ENCODE measurements around the gene DSCAML1.

GRCh38 chr11:117684111-117684510 is 112.9 kb downstream of the DSCAML1 start:
- TF ChIP-seq ESRRG (CRISPR knock-in tag; IDR thresholded peaks at IDR 0.05): no peak
- no peak for TF ChIP-seq ISL1 (CRISPR knock-in tag; IDR thresholded peaks at IDR 0.05)
- TF ChIP-seq ZC3H10 (CRISPR knock-in tag; IDR thresholded peaks at IDR 0.05): no peak
- no peak for TF ChIP-seq ARNTL (CRISPR knock-in tag; IDR thresholded peaks at IDR 0.05; ENCODE audit: borderline replicate concordance, low read depth)
- no peak for TF ChIP-seq CSDC2 (CRISPR knock-in tag; IDR thresholded peaks at IDR 0.05)
- TF ChIP-seq, protein P1, sequence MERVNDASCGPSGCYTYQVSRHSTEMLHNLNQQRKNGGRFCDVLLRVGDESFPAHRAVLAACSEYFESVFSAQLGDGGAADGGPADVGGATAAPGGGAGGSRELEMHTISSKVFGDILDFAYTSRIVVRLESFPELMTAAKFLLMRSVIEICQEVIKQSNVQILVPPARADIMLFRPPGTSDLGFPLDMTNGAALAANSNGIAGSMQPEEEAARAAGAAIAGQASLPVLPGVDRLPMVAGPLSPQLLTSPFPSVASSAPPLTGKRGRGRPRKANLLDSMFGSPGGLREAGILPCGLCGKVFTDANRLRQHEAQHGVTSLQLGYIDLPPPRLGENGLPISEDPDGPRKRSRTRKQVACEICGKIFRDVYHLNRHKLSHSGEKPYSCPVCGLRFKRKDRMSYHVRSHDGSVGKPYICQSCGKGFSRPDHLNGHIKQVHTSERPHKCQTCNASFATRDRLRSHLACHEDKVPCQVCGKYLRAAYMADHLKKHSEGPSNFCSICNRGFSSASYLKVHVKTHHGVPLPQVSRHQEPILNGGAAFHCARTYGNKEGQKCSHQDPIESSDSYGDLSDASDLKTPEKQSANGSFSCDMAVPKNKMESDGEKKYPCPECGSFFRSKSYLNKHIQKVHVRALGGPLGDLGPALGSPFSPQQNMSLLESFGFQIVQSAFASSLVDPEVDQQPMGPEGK (CRISPR knock-in tag; IDR thresholded peaks at IDR 0.05; ENCODE audit: borderline replicate concordance): no peak
- TF ChIP-seq BACH2 (CRISPR knock-in tag; IDR thresholded peaks at IDR 0.05; ENCODE audit: borderline replicate concordance): no peak
- TF ChIP-seq TSHZ2 (CRISPR knock-in tag; IDR thresholded peaks at IDR 0.05): no peak
- TF ChIP-seq POU6F1 (CRISPR knock-in tag; IDR thresholded peaks at IDR 0.05; ENCODE audit: borderline replicate concordance, low read depth): no peak

All from SK-N-SH treated with all-trans-retinoic acid at 6 μM for 48 hours (cell line).